GM19452 (cell line): ENCODE measurements around the gene BAIAP3.
"Not testable (repeated sequence)": the region's sequence is repeated elsewhere in the genome, so short reads cannot be mapped to it uniquely, and the experiment has no call there.

Source experiments
- ATAC-seq: cut with Tn5 transposase; IDR thresholded peaks from one replicate; pipeline ENCODE4 v1.9.1; 2021; ENCODE audit not compliant: unreplicated experiment

The BAIAP3 gene

GRCh38 chr16:1315081-1316032, 18.1 kb upstream of the BAIAP3 start:
- no peak for ATAC-seq

GRCh38 chr16:1316033-1316405, 17.4 kb upstream of the BAIAP3 start:
- no peak for ATAC-seq

DNA sequence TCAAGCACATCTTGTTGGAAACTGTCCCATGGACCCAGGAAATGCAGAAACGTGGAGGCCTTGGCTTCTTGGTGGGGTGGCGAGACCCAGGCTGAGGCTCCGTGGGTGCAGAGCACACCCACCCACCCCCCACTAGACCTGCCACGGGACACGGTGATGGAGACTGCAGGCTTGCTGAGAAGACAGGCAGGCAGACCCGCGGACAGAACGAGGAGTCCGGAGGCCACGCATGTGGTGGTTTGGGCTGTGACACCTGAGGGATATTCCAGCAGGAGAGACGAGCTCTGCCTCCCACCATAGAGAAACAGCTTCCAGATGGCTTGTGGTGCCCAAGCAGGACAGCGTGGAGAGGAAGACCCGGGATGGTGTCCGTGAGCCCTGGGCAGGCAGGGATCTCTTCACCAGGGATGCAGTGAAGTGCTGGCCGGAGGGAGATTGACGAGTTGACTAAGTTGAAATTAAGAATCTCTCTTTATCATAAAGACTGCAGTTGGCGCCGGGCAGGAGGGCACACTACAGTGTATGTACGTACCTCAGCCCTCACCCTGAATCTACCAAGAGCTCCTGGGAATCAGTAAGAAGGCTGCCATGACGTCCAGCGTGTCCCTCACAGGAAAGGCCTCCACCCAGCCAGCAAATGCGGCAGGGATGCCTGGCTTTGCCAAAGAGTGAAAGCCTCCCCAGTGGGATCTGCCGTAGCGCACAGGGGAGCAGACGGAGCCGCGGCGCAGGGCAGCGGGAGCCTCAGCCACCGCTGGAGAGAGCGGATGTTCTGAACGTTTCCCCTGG, 15.8 kb upstream of the BAIAP3 start:
- ATAC-seq = no peak

- no peak for ATAC-seq
Measured at GRCh38 chr16:1318268-1318545, 15.2 kb upstream of the BAIAP3 start.

DNA sequence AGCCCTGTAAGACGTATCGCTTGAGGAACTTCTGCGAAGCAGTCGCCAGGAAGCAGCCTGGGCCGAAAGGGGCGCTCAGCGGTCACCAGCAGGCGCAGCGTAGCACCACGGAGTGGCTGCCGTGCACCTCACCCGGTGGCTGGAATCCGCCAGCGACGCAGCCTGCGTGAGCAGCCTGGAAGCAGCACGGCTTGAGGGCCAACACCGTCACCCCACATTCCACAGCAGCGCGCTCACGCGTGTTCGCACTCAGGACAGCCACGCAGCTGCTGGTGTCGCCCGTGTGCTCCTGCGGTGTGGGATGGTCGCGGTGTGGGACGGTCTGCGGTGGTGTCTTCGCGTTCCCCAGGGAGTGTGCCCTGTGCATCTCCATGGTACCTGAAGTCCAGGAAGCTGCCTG, 14.4 kb upstream of the BAIAP3 start:
- ATAC-seq = no peak

DNA sequence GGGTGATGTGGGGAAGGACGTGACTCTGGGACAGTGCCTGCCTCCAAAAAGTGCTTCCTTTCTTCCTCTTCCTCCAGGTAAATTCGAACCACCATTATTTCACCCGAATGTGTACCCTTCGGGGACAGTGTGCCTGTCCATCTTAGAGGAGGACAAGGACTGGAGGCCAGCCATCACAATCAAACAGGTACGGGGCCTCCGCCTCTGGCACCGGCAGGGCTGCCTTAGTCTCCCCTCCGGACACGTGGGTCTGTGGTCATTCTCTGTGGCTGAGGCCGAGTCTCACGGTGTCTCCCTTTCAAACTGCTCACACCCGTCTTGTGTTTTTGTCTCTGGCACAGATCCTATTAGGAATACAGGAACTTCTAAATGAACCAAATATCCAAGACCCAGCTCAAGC, 13.3 kb upstream of the BAIAP3 start:
- no peak for ATAC-seq

DNA sequence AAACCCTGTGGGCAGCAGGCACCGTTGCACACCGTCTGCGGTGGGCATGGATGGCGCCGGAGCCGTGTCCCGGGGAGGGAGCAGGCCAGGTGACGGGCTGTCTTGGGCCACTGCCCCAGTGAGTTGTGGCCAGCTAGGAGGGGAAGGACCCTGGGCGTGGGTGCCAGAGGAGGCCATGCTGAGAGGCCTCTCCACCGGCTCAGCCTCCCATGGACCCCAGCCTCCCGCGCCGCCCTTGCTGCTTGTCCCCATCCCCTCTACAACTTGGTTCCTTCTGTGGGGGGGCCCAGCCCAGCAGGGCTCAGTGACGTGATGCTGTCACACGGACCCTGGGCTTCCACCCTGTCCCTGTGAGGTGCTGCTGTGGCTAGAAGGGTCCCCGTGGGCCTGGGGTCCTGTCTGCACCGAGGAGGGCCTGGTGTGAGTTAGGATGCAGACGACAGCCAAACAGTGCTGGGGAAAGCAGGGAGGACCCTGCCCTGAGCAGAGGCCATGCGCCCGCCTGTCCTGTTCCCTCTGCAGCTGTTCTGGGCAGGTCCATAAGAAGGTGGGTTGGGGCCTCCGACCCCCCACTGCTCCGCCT, 12.7 kb upstream of the BAIAP3 start:
- no peak for ATAC-seq

- no peak for ATAC-seq
Measured at GRCh38 chr16:1322407-1322806, 11.0 kb upstream of the BAIAP3 start.

DNA sequence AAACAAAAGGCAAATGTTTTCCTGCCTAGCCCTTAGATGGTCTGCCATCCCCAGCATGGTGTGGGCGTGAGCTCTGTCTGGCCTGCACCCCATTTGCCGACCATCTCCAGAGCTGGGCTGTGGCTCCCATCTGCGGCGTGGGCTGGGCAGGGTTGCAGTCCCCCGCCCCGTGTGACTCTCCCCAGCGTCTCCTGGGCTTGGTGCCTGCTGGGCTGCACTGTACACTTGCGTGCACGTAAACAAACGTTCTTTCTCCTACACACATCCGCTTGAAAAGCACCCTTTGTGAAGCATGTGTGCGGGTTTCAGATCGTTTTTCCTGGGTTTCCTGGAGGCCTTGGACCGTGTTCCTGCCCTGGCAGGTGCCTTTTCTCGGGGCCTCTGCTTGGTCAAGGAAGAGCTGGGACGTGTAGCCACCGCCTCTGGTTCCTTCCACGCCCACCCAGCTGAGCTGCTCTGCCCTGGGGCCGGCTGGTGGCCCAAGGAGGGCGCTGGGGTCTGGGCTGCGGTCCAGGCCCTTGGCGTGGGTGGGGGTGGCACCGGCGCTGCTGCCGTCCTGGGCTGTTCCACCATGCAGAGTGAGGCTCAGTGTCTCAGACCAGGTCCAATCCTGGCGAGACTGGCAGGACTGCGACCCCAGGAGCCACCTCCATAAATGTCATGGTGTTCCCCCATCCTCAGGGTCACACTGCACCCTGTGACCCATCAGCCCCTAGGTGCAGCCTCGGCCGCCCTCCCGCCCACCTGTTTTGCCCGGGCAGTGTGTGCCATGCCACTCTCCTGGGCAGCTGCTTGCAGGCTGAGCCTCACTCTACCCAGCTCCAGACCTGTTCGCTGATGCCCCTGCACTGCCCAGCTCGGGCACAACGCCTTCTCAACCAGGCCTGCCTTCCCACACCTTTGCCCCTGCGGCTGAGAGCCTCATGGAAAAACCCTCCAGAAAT, 9.9 kb upstream of the BAIAP3 start:
- ATAC-seq = no peak

GRCh38 chr16:1324286-1324826, 9.1 kb upstream of the BAIAP3 start:
- no peak for ATAC-seq

DNA sequence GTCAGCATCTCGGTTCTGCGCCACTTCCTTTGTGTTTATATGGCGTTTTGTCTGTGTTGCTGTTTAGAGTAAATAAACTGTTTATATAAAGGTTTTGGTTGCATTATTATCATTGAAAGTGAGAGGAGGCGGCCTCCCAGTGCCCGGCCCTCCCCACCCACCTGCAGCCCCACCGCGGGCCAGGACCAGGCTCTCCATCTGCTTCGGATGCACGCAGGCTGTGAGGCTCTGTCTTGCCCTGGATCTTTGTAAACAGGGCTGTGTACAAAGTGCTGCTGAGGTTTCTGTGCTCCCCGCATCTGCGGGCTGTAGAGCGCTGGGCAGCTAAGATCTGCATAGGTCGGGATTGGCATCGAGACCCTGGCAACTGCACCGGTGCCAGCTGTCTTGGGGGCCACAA, 8.2 kb upstream of the BAIAP3 start:
- no peak for ATAC-seq

DNA sequence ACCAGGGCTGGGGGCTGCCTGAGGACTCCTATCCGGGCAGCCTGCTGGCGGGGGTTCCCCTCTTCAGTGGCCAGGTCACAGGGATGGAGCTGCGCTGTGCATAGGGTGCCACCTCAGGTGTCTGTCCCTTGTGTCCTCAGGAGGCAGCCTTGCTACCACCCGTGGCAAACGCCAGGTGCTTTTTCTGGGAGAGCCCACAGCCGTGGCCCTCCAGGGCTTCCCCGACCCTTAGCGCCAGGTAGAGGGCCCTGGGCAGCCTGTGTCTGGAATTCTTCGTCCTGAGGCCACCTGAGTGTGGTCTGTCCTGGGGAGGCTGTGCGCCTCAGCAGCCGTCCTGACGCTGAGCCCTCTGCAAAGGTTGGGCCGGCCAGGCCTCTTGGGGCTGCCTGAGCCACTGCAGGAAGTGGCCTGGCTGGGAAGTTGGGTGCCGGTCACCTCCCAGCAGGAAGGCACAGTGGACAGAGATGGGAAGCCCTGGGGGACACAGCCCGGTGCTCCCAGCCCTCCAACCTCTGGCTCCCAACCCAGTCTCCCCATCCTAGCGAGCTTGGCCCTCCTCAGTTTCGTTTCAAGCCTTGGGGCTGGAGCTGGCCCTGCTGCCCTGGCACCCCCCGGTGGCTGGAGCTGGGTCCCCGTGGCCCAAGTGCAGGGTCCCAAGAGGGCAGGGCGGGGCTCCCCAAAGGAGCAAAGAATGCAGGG, 7.6 kb upstream of the BAIAP3 start:
- no peak for ATAC-seq

- no peak for ATAC-seq
Measured at GRCh38 chr16:1326391-1326790, 7.1 kb upstream of the BAIAP3 start.

DNA sequence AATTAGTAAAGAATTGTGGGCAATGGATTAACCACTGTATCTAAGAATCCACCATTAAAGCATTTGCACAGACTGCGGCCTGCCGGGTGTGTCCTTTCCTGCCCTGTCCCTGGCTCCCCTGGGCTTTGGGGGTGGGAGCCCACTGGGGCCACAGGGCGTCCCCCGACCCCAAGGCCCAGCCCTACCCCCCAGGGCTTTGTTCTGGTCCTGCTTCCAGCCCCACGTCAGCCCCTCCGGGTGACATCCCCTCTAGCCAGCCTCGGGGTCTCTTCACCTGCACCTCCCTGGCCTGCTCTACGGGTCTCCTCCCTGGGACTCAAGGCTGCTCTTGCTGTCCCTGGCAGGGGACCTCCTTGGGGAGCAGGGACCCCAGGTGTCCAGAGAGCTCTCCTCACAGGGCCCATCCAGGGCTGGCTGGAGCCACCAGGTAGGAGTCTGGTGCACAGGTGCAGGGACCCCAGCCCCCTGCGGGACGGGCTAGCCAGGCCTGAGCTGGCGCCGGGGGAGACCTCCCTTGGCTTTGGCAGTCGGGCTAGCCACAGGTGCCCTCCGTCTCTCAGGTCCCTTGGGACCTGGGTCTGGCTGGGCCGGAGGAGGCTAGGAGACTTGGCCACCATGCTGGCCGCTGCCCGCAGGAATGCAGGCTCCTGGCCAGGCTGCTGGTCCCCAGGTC, 6.4 kb upstream of the BAIAP3 start:
- ATAC-seq = no peak

GRCh38 chr16:1327619-1327947, 5.9 kb upstream of the BAIAP3 start:
- no peak for ATAC-seq

GRCh38 chr16:1328136-1328535, 5.3 kb upstream of the BAIAP3 start:
- not testable (repeated sequence) for ATAC-seq

GRCh38 chr16:1328961-1329360, 4.5 kb upstream of the BAIAP3 start:
- ATAC-seq = not testable (repeated sequence)

GRCh38 chr16:1330260-1330914, 3.1 kb upstream of the BAIAP3 start:
- no peak for ATAC-seq
